Mucosa of descending colon (tissue), 3 donors: ENCODE results near the gene PTGER2. TPM values are rescaled to one million over a fixed set of nuclear protein-coding genes. Genes with fewer than 3 reads are reported as not detected.

Source experiments
- ATAC-seq: fragments of 200-7000 bp; cut with Tn5 transposase; one replicate; pipeline ENCODE4 v1.9.1; 2020; ENCODE audit warnings: mild to moderate bottlenecking, moderate library complexity
- DNase-seq, 3 donors: peaks; one replicate each; pipeline ENCODE4 v3.0.0-alpha.2; 2020
- H3K36me3 ChIP-seq: fragments of 200-600 bp; one replicate; pipeline ENCODE4 v1.8.0; 2021; ENCODE audit warnings: low read depth, mild to moderate bottlenecking
- H3K4me1 ChIP-seq: fragments of 200-600 bp; one replicate; pipeline ENCODE4 v1.8.0; 2021; ENCODE audit warnings: low read depth, mild to moderate bottlenecking
- H3K4me3 ChIP-seq: fragments of 200-600 bp; one replicate; pipeline ENCODE4 v1.8.0; 2021; ENCODE audit warnings: mild to moderate bottlenecking
- H3K9me3 ChIP-seq: fragments of 200-600 bp; one replicate; pipeline ENCODE4 v1.8.0; 2021; ENCODE audit warnings: mild to moderate bottlenecking
- intact Hi-C, 2 donors: fragments of 100-400 bp; cut with DNase I in 1 of 2; cut with micrococcal nuclease in 1 of 2; formaldehyde crosslinking; loops; one replicate each; pipeline versions ENCODE4 v1.11.0 to v1.11.1; 2022; cut with DNase I, micrococcal nuclease
- total RNA-seq, 3 donors: library from RNA; stranded (reverse); fragmentation: NEBNext Ultra II Directional in 2 of 3; extraction: Animal tissue kit (Norgen Biotek cat#: 25700) in 2 of 3; gene quantifications; one replicate each; pipeline versions ENCODE4 v1.2.1 to v1.2.4, GENCODE V29; 2021 to 2023
- TF ChIP-seq, protein P1 (sequence below): fragments of 200-600 bp; IDR thresholded peaks from one replicate; pipeline ENCODE4 v1.8.0; 2022; ENCODE audit warnings: antibody characterized with exemption, mild to moderate bottlenecking
- donor health status: DM: no; HTN: no; CAD: no; lungs with moderate emphysema.
- donor health status: DM: no; HTN: no; CAD: no.
- donor health status: DM: no; HTN: yes; CAD: no.

PTGER2 gene
- total RNA-seq, 3 donors from 2014 or later: 3.2 to 8.1 (median 4.1) TPM

DNA sequence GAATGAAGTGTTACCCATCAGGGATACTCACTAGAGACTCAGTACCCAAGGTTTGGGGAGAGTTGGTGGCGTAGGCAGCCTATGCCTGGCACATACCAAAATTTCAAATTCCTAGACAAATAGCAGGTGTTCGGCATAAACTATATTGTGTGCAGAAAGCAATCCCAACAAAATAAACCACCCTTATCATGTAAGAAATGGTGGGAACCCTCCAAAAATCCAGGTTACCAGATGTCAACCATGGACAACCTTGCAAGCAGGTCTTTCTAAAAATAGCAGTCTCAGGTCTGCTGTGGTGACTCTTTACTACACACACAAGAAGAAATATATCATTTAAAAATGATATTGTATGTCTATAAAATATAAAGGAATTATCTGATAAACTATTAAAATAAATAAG, 17.7 kb upstream of the PTGER2 start:
- DNase-seq (no peak), ATAC-seq (no peak)
- H3K9me3 ChIP-seq: no peaks in the 10 kb centered on the region
- TF ChIP-seq, protein P1, sequence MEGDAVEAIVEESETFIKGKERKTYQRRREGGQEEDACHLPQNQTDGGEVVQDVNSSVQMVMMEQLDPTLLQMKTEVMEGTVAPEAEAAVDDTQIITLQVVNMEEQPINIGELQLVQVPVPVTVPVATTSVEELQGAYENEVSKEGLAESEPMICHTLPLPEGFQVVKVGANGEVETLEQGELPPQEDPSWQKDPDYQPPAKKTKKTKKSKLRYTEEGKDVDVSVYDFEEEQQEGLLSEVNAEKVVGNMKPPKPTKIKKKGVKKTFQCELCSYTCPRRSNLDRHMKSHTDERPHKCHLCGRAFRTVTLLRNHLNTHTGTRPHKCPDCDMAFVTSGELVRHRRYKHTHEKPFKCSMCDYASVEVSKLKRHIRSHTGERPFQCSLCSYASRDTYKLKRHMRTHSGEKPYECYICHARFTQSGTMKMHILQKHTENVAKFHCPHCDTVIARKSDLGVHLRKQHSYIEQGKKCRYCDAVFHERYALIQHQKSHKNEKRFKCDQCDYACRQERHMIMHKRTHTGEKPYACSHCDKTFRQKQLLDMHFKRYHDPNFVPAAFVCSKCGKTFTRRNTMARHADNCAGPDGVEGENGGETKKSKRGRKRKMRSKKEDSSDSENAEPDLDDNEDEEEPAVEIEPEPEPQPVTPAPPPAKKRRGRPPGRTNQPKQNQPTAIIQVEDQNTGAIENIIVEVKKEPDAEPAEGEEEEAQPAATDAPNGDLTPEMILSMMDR: no peak
- H3K36me3 ChIP-seq: no peaks in the 10 kb centered on the region
- intact Hi-C loops: loop anchor here in 1 of 2 donors (5.0 kb wide), 1 partner anchor 176 kb away; no protein-coding TSS in a partner anchor
- H3K4me3 ChIP-seq: no peak overlapping the region
- H3K4me1 ChIP-seq: no peaks in the 10 kb centered on the region

DNA sequence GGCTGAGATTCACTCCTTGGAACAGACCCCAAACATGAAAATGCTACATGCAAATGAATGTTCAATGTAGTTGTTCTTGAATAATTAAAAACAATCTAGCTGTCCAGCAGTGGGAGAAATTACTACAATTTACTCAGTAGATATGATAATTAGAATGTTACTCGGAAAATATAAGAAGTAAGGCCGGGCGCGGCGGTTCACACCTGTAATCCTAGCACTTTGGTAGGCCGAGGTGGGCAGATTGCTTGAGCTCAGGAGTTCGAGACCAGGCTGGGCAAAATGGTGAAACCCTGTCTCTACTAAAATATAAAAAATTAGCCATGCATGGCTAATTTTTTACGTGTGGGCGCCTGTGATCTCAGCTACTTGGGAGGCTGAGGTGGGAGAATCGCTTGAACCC, 15.3 kb upstream of the PTGER2 start:
- Histone ChIP-seq H3K9me3 (no peaks in the 10 kb centered on the region), H3K4me3 (no peak overlapping the region), H3K36me3 (no peaks in the 10 kb centered on the region), H3K4me1 (peaks cover 6% of the 10 kb centered on the region)
- DNase-seq: no peak
- no peak for ATAC-seq
- intact Hi-C loops: loop anchor here in 1 of 2 donors (5.0 kb wide), 1 partner anchor 174 kb away; no protein-coding TSS in a partner anchor
- TF ChIP-seq, protein P1: no peak

DNA sequence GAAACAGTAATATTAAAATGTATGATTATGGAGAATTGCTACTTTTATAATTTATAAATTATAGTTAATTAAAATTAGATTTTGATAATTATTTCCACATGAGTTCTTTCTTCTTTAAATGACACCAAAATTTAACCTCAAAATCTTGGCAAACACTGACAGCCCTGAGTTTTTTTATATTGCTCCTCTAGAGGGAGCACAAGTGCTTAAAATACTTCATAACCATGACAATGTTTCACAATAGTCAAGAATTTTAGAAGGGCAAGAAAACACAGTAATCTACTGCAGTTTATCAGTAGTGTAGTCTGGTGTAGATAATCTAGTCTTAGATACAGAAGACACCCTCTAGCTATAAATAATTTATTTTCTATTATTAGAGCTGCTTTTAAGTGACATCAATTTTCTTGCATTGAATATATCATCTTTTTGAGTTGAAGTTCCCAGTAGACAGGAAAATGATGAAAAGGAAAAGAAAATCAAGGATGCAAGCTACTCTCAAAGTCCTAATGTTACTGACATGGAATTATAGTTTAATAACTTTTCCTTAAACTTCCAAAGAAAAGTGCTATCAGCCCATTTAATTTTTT, 14.3 kb upstream of the PTGER2 start:
- H3K4me3 ChIP-seq: no peak overlapping the region
- no peaks in the 10 kb centered on the region for H3K9me3 ChIP-seq
- H3K36me3 ChIP-seq: no peaks in the 10 kb centered on the region
- DNase-seq: peak in 1 of 3 donors; percentile 41
- TF ChIP-seq, protein P1: peak; percentile 46
- intact Hi-C loops: loop anchor here (5.0 kb wide), 1 partner anchor 173 kb away; no protein-coding TSS in a partner anchor
- ATAC-seq: peak; percentile 70
- H3K4me1 ChIP-seq: peaks cover 8% of the 10 kb centered on the region

DNA sequence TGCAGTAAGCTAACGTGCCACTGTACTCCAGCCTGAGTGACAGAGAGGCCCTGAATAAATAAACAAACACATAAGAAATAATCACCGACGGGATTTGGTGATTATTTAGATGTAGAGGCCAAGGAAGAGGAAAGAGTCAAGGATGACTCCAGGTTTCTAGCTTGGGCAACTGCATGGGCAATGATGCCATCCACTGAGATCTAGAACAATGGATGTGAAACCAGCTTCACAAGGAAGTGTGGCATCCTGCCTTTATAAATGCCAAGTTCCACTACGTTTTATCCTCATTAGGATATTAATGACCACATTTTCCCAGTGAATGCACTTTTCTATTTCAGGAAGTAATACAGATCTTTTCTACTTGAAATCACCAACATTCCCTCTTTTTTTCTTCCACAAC, 10.9 kb upstream of the PTGER2 start:
- Histone ChIP-seq H3K4me3 (no peak overlapping the region), H3K36me3 (no peaks in the 10 kb centered on the region), H3K9me3 (no peaks in the 10 kb centered on the region), H3K4me1 (peaks cover 20% of the 10 kb centered on the region)
- DNase-seq (no peak), ATAC-seq (no peak)
- intact Hi-C loops: loop anchor here in 1 of 2 donors (5.0 kb wide), 1 partner anchor 169 kb away; no protein-coding TSS in a partner anchor
- TF ChIP-seq, protein P1: no peak

DNA sequence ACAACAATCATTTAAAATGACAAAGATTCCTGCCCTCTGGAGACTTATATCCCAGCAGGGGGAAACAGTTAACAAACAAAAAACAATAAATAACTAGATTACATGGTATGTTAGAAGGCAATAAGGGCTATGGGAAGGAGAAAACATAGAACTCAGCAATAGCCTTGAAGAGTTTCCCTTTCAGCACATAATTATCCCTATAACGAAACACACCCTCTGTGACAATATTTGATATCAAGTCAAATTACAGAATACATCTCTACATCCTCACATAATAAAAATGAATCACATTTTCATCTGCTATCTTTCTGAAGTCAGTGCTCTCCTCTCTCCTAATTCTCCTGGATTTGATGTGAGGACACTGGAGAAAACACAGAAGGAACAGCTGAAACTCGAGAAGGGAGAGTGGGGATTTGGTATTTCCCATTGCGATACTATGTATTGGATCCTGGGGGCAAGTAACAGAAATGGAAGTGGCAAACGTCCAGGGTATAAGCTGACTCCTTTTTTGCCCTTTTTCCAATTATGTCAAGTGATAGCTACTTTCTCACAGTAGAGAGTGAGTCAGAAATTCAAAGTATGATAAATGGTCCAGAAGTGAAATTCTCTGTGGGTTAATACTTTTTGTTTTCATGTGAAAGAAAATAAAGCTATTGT, 9.7 kb upstream of the PTGER2 start:
- Histone ChIP-seq H3K4me1 (peaks cover 20% of the 10 kb centered on the region), H3K4me3 (no peak overlapping the region), H3K9me3 (no peaks in the 10 kb centered on the region), H3K36me3 (no peaks in the 10 kb centered on the region)
- ATAC-seq: peak; percentile 63
- intact Hi-C loops: loop anchor here in 1 of 2 donors (5.0 kb wide), 1 partner anchor 168 kb away; no protein-coding TSS in a partner anchor
- TF ChIP-seq, protein P1: no peak
- no peak for DNase-seq
